ENCODE results near the gene DENND1B. TPM values are rescaled to one million over a fixed set of nuclear protein-coding genes. Genes with fewer than 3 reads are reported as not detected.

The DENND1B gene
- total and polyA plus RNA-seq, 2 of the 13 experiments (the other 11 are each of a cell fraction or from before 2014, with no cell fraction given): 2.6 to 5.7 TPM

- TF ChIP-seq ZNF17 (CRISPR knock-in tag; IDR thresholded peaks at IDR 0.05): no peak
- no peak for TF ChIP-seq DBP (CRISPR knock-in tag; IDR thresholded peaks at IDR 0.05; ENCODE audit: not compliant biosample characterization)
- TF ChIP-seq SP2 (CRISPR knock-in tag; IDR thresholded peaks at IDR 0.05): no peak
- TF ChIP-seq PAWR (CRISPR knock-in tag; IDR thresholded peaks at IDR 0.05; ENCODE audit: borderline replicate concordance): no peak
- no peak for TF ChIP-seq POLR2AphosphoS5 (IDR thresholded peaks at IDR 0.05; ENCODE audit: low read depth, low read length)
- no peak for TF ChIP-seq FOXO1 (CRISPR knock-in tag; IDR thresholded peaks at IDR 0.05)
- TF ChIP-seq SP5 (CRISPR knock-in tag; IDR thresholded peaks at IDR 0.05; ENCODE audit: borderline replicate concordance, low read depth): no peak
- no peak for TF ChIP-seq ZXDC (CRISPR knock-in tag; IDR thresholded peaks at IDR 0.05)
- TF ChIP-seq ZNF639 (CRISPR knock-in tag; conservative IDR thresholded peaks at IDR 0.05): no peak
- no peak for TF ChIP-seq ZFP36L1 (CRISPR knock-in tag; IDR thresholded peaks at IDR 0.05)
These were observed 23.2 kb upstream of the DENND1B start (continued) for GRCh38 chr1:197798492-197798891.
